Fibroblast of lung (primary cell): ENCODE data around the gene CNTN4. TPM values are rescaled to one million over a fixed set of nuclear protein-coding genes. Genes with fewer than 3 reads are reported as not detected.

ENCODE experiments used
- DNase-seq, 2 donors: peaks; one replicate each; pipeline versions ENCODE4 v3.0.0 to v3.0.0-alpha.2; 2010; ENCODE audit warnings: low read depth in 2 of 2
- H2AFZ ChIP-seq: 2 replicates; pipeline ENCODE4 v1.5.1; 2012; ENCODE audit warnings: low read length, control low read depth, inconsistent platforms
- H3K27ac ChIP-seq: 2 replicates; pipeline ENCODE4 v1.5.1; 2011; ENCODE audit warnings: low read length, control low read depth; ENCODE audit not compliant: insufficient read depth
- H3K27me3 ChIP-seq: 2 replicates; pipeline ENCODE4 v1.5.1; 2011; ENCODE audit warnings: mild to moderate bottlenecking, low read length; ENCODE audit not compliant: control insufficient read depth, insufficient read depth
- H3K36me3 ChIP-seq: 2 replicates; pipeline ENCODE4 v1.5.1; 2011; ENCODE audit warnings: low read length; ENCODE audit not compliant: control insufficient read depth, insufficient read depth
- H3K4me1 ChIP-seq: 2 replicates; pipeline ENCODE4 v1.5.1; 2011; ENCODE audit warnings: low read length; ENCODE audit not compliant: control insufficient read depth, insufficient read depth; ENCODE audit errors: extremely low read depth
- H3K4me2 ChIP-seq: 2 replicates; pipeline ENCODE4 v1.5.1; 2011; ENCODE audit warnings: low read length, control low read depth; ENCODE audit not compliant: insufficient read depth; ENCODE audit errors: extremely low read depth
- H3K4me3 ChIP-seq, 4 experiments: fragments of 200-600 bp in 1 of 4; sonication (generic) in 1 of 4; replicated peaks in 1 of 4; 2 replicates each; pipeline ENCODE4 v1.5.1; 2011 to 2016; ENCODE audit warnings: low read length in 4 of 4, low read depth in 3 of 4, mild to moderate bottlenecking in 3 of 4, control low read depth in 2 of 4, inconsistent platforms in 1 of 4, mixed read lengths in 1 of 4; ENCODE audit not compliant: insufficient read depth in 1 of 4; ENCODE audit errors: control extremely low read depth in 1 of 4
- H3K79me2 ChIP-seq: 2 replicates; pipeline ENCODE4 v1.5.1; 2012; ENCODE audit warnings: mild to moderate bottlenecking, low read length, inconsistent platforms; ENCODE audit not compliant: control insufficient read depth, insufficient read depth
- H3K9ac ChIP-seq: 2 replicates; pipeline ENCODE4 v1.5.1; 2011; ENCODE audit warnings: mild to moderate bottlenecking, low read length, control low read depth; ENCODE audit not compliant: insufficient read depth
- H3K9me3 ChIP-seq: 2 replicates; pipeline ENCODE4 v1.5.1; 2012; ENCODE audit warnings: low read depth, low read length; ENCODE audit not compliant: control insufficient read depth, insufficient read depth
- H4K20me1 ChIP-seq: 2 replicates; pipeline ENCODE4 v1.5.1; 2011; ENCODE audit warnings: low read length; ENCODE audit not compliant: control insufficient read depth, insufficient read depth; ENCODE audit errors: extremely low read depth
- EZH2 ChIP-seq: IDR thresholded peaks from 2 replicates; pipeline ENCODE4 v1.5.1; 2012; ENCODE audit warnings: low read length, control low read depth, mild to moderate bottlenecking; ENCODE audit errors: missing control alignments
- polyA plus RNA-seq, 2 donors: library from polyadenylated mRNA; depleted of rRNA in 1 of 2; stranded (reverse) in 1 of 2; unstranded in 1 of 2; fragments of >200 nt; gene quantifications; 2 replicates each; pipeline ENCODE4 v1.2.1, GENCODE V29; 2011 to 2012; ENCODE audit warnings: missing spikeins in 1 of 2
- total RNA-seq: library from RNA; depleted of rRNA; stranded (reverse); fragments of >200 nt; gene quantifications from 2 replicates; pipeline ENCODE4 v1.2.1, GENCODE V29; 2014
- TF ChIP-seq, protein P1 (sequence below), 2 donors: IDR thresholded peaks in 1 of 2; conservative IDR thresholded peaks in 1 of 2; 1 replicate in 1 of 2; 2 replicates in 1 of 2; pipeline ENCODE4 v1.5.1; 2011 to 2012; ENCODE audit warnings: low read length in 2 of 2, control low read depth in 1 of 2, inconsistent platforms in 1 of 2, low read depth in 1 of 2, mild to moderate bottlenecking in 1 of 2

CNTN4 gene
- total and polyA plus RNA-seq, 2 donors (not counting 1 experiment from before 2014, with no cell fraction given), result 0.17 to 0.69 TPM

DNA sequence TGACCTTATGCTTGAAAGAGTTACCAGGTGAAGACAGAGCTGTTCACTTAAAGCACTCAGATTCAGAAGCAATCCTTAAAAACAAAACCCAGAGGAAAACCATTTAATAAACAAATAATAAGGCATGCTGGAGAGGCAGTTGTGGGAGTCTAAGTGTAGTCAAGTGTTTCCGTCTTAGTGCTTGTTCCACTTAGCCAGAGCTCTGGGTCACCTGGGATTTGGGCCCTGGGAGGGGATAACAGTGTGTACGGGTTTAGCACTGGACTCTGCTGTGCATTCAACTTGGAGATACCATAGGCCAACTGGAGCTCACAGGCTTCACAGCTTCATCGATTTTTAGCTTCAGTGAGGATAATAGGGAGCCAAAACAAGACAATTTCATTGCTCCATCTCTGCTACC, 444.6 kb downstream of the CNTN4 start:
- Histone ChIP-seq H3K36me3 (no peaks in the 10 kb centered on the region), H2AFZ (no peak overlapping the region), H3K9me3 (no peaks in the 10 kb centered on the region), H3K4me3 (no peak overlapping the region), H3K27me3 (no peaks in the 10 kb centered on the region), H3K4me2 (no peak overlapping the region), H3K79me2 (no peaks in the 10 kb centered on the region), H3K4me1 (no peaks in the 10 kb centered on the region), H3K27ac (no peak overlapping the region), H3K9ac (no peak overlapping the region), H4K20me1 (no peaks in the 10 kb centered on the region)
- TF ChIP-seq, protein P1, sequence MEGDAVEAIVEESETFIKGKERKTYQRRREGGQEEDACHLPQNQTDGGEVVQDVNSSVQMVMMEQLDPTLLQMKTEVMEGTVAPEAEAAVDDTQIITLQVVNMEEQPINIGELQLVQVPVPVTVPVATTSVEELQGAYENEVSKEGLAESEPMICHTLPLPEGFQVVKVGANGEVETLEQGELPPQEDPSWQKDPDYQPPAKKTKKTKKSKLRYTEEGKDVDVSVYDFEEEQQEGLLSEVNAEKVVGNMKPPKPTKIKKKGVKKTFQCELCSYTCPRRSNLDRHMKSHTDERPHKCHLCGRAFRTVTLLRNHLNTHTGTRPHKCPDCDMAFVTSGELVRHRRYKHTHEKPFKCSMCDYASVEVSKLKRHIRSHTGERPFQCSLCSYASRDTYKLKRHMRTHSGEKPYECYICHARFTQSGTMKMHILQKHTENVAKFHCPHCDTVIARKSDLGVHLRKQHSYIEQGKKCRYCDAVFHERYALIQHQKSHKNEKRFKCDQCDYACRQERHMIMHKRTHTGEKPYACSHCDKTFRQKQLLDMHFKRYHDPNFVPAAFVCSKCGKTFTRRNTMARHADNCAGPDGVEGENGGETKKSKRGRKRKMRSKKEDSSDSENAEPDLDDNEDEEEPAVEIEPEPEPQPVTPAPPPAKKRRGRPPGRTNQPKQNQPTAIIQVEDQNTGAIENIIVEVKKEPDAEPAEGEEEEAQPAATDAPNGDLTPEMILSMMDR (conservative IDR thresholded peaks at IDR 0.05 in 1 of 2, IDR thresholded peaks at IDR 0.05 in 1 of 2; ENCODE audit: low read depth in 1 of 2, low read length in 2 of 2), result no peak
- TF ChIP-seq EZH2, result no peak
- DNase-seq, result no peak

DNA sequence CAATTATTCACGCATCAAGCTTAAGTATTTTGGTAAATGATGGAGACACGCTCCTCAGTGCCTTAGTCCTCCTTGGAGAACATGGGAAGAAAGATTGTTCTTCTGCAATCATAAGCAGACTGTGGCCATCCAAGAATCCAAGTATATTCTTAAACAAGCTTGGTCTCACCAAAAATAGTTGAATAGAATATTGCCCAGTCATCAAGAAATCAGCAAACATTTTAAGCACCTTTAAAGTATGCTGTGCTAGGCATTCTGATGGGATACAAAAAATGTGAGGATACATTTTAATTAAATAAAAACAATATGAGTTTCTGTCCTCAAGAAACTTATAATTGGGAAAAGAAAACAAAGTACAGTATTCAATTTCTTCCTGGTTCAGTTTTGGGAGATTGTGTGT, 445.5 kb downstream of the CNTN4 start:
- no peaks in the 10 kb centered on the region for H3K79me2 ChIP-seq
- H3K4me3 ChIP-seq, result no peak overlapping the region
- H3K9ac ChIP-seq, result no peak overlapping the region
- no peaks in the 10 kb centered on the region for H3K36me3 ChIP-seq
- no peak overlapping the region for H3K27ac ChIP-seq
- no peak overlapping the region for H2AFZ ChIP-seq
- H3K9me3 ChIP-seq, result no peaks in the 10 kb centered on the region
- H3K27me3 ChIP-seq, result no peaks in the 10 kb centered on the region
- DNase-seq, result no peak
- TF ChIP-seq EZH2, result no peak
- TF ChIP-seq, protein P1 (conservative IDR thresholded peaks at IDR 0.05 in 1 of 2, IDR thresholded peaks at IDR 0.05 in 1 of 2; ENCODE audit: low read depth in 1 of 2, low read length in 2 of 2), result no peak
- H3K4me1 ChIP-seq, result no peaks in the 10 kb centered on the region
- no peak overlapping the region for H3K4me2 ChIP-seq
- H4K20me1 ChIP-seq, result no peaks in the 10 kb centered on the region

- DNase-seq, result no peak
- Histone ChIP-seq H3K4me2 (no peak overlapping the region), H2AFZ (no peak overlapping the region), H3K27ac (no peak overlapping the region), H3K4me3 (no peak overlapping the region), H4K20me1 (no peaks in the 10 kb centered on the region), H3K36me3 (no peaks in the 10 kb centered on the region), H3K27me3 (no peaks in the 10 kb centered on the region), H3K4me1 (no peaks in the 10 kb centered on the region), H3K9me3 (no peaks in the 10 kb centered on the region), H3K79me2 (no peaks in the 10 kb centered on the region), H3K9ac (no peak overlapping the region)
- TF ChIP-seq, protein P1 (conservative IDR thresholded peaks at IDR 0.05 in 1 of 2, IDR thresholded peaks at IDR 0.05 in 1 of 2; ENCODE audit: low read depth in 1 of 2, low read length in 2 of 2), result no peak
- no peak for TF ChIP-seq EZH2
These were observed 446.1 kb downstream of the CNTN4 start for GRCh38 chr3:2544718-2545117.
